GM19238 (cell line): Measurements from ENCODE around the gene SLC22A4.

Experiments
- DNase-seq: peaks from one replicate; pipeline ENCODE4 v3.0.0; 2011; ENCODE audit warnings: low spot score; ENCODE audit not compliant: insufficient read length

Gene SLC22A4

DNA sequence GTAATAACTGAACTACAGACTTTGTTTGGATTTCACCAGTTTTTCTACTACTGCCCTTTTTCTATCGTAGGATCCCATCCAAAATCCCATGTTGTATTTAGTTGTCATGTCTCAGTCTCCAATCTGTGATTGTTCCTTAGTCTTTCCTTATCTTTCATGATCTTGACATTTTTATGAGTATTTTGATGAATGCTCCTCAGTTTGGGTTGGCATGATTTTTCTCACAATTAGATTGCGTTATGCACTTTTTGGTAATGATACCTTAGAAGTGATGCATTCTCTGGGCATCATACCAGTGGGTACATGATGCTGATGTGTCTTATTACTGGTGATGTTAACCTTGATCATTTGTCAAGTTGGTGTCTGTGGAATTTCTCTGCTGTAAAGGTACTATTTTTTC is 5.7 kb downstream of the SLC22A4 start:
- no peak for DNase-seq

DNA sequence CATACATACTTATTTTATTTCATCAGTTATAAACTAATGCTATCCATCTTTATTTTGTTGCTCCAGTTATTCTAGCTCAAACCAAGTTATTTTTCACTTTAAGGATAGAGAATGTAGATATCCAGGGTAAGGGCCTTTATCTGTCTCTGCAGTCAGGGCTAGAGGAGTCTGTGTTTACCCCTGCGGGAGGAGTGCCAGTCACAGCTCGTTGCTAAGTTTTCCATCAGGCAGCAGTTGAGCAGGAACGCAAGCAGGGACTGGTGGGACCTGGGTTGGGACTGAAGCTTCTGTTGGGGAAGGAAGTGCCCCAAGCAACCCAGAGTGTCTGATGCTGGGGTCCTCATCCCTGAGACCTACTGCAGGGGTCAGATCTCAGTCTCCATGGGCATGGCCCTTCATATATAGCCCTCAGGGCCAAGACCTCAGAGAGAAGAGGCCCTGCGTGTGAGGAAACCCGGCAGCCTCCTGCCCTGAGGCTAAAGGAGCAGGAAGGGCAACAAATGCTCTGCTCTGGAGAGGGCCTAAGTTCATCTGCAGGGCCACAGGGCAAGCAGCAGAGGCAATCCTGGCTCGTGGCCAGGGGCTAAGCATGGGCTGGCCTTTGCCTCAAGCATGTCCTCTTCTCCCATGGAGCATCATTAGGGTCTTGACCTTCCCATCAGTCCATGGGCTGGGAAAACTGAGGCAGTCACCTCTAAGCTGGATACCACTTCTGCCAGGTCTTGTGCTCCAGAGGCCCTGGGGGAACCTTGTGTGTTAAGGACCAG is 6.6 kb downstream of the SLC22A4 start:
- no peak for DNase-seq

DNA sequence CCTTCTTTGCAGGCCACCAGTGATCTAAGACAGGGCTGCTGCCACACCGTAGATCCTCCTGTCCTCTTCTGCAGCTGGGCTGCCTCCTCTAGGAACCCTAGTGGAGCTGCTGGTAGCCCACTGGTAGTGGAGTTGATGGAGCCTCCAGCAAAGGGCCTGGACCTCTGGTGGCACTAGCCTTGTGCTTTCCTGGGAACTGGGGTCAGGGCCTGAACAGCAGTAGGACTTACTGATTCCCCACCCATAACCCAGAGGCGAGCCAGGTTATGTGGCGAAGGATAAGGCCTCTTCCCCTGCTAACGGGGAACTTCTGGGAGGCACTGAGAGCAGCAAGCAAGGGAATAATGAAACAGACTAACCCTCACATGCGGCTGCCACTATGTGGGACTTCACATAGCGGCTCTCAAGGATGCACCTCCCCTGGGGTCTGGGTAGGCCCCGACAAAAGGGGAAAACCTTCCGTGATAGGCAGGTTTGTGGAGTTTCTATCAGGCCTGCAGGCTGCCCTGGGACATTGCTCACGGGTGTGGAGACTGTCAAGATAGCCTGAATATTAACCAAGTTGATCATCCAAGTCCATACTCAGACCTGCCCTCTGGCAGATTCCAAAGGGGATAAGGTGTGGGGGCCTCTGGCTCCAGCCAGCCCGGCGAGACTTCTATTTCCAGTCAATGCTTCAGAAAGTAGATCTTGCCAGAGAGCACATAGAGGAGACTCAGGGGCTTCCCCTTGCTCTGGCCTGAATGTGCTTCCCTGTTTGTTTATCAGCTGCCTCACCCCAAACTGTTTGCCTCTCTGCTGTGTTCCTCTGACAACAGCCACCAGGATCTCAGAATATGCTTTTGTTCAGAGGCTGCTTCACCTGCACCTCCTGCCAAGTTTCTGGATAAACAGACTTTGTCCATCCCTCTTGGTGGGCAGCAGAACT is 7.4 kb downstream of the SLC22A4 start:
- DNase-seq, result no peak

DNA sequence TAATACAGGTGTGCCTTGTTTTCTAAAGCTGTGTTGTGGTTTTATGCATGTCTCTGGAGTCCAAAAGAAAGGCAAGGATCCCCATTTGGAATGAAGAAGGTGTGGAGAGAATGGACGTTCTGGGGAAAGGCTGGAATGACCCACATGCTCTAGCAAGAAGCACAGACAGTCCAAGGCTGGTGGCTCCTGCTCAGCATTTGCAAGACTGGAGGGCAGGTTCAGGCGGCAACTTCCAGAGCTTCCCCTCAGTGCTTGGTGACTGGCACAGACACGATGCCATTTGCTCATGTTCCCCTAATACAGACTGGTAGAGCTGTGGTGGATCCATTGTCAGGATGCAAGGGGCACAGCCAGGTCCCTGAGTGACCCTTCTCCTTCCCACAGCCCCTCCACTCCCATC is 8.2 kb downstream of the SLC22A4 start:
- DNase-seq, result no peak

DNA sequence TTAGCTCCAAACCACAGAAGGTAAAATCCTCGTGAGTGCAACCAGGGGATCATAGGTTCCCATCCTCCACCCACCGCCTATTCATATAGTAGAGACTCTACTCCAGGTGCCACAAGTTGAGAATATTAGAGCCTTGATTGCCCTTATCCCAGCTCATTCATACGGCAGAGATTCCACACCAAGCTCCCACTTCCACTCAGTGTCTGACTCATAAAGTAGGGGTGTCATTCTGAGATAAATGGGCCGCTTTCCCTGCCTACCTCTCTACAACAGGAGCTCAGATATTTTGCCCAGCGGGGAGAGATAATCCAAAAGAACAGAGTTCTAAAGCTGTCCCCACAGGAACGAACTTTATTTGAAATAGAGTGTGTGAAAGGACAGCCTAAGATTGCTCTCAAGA is 9.4 kb downstream of the SLC22A4 start:
- DNase-seq, result no peak

DNA sequence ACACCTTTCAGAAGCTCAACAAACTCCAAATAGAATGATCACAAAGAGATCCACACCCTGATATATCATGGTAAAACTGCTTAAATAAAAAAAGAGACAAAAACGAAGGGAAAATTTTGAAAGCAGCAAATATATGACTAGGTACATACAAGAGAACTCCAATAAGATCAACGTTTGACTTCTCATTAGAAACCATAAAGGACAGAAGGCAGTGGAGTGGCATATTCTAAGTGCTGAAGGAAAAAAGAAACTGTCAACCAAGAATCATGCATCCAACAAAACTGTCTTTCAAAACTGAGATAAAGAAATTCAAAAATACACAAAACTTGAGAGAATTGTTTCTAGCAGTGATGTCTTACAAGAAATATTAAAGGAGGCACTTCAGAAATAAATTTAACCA is 11.2 kb downstream of the SLC22A4 start:
- DNase-seq, result no peak

DNA sequence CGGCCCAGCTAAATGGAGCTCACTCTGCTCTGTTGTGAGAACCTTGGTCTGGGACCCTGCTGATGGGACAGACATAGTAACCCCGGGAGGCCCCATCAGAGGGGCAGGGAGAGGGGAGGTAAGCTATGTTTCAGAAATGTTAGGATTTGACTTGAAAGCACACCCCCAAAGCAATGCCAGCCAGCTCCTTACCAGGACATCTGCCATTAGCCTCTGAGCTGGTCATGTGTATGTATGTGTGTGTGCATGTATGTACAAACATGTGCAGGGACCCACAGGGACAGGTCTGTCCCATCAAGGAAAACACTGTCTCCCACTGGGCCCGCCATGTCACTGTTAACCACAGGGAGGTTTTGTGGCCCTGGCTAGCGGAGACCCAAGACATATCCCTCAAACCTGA is 14.5 kb downstream of the SLC22A4 start:
- no peak for DNase-seq

DNA sequence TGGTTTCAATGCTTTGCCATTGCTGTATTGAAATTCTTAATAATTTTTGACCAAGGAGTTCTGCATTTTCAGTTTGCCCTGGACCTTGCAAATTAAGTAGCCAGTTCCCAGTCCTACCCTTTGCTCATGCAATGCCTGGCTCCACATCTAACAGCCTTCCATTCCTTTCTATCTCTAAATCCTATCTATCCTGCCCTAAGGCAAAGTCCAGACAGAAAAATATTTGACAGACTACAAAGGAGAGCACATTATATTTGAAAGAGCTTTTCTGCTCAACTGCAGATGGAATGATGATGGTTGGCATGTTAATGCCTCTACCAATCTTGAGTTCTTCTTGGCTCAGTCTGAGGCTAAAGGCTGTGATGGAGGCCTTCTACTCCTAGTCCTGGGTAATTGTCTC is 15.5 kb downstream of the SLC22A4 start:
- DNase-seq, result no peak

DNA sequence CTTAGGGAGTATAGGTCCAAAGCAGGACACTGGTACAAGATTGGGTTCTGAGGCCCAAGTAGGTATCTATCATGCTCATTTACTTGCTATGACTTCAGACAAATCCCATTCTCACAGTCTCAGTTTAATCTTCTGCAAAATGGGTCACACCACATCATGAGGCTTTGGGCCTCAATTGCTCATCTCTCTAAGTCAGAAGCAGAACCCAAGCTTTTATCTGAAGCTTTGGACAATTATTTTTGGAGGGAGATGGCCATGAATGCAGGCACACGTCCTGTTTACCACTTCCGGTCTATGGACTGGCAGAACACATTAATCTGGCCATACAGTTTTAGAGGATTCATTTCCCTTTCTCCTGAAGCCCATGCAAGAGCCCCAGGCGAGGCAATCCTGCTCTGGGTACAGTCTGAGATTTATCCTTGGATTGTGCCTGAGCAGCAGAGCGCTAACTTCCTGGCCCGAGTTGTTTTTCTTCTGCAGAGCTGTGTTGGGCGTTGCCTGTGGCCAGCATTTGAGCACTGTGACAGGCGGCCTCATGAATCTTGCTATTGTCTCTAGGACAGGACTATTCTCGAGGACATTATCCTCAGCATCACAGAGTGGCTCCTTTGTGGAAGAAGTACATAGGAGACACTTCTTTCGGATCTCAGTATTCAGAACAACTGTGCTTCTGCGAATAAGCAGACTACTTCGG is 16.1 kb downstream of the SLC22A4 start:
- no peak for DNase-seq

DNA sequence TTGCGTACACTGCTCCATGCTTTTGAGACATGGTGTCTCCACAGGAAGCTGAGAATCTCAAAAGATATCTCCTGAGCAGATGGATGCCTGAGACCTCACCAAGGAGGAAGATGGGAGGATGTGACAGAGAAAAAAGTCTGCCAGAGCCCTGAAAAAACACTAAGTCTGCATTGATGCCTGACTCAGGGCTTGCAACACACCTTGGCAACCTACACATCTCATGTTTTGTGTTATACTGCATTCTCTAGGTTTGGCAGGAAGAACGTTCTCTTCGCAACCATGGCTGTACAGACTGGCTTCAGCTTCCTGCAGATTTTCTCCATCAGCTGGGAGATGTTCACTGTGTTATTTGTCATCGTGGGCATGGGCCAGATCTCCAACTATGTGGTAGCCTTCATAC is 19.2 kb downstream of the SLC22A4 start:
- no peak for DNase-seq

DNA sequence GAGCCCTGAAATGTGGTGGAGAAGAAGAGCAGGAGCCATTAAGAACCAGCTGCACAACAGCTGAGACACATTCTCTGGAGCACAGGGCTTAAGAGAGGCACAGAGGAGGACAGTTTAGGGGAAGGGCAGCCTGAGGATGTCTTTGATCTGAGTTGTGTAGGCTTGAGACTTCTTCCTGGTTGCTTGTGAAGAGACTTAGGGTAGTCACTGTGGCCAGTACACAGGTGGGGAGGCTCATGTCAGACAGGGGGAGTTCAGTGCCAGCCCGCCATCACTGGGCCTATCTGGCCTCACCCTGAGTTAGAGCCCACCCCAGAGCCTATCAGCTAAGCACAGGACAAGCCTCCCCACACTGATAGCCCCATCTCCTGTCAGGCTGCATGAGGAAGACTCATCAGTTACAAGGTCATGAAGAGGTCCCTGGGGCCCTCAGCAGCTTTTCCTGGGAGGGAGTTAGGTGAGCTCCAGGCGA is 19.8 kb downstream of the SLC22A4 start:
- DNase-seq, result no peak

DNA sequence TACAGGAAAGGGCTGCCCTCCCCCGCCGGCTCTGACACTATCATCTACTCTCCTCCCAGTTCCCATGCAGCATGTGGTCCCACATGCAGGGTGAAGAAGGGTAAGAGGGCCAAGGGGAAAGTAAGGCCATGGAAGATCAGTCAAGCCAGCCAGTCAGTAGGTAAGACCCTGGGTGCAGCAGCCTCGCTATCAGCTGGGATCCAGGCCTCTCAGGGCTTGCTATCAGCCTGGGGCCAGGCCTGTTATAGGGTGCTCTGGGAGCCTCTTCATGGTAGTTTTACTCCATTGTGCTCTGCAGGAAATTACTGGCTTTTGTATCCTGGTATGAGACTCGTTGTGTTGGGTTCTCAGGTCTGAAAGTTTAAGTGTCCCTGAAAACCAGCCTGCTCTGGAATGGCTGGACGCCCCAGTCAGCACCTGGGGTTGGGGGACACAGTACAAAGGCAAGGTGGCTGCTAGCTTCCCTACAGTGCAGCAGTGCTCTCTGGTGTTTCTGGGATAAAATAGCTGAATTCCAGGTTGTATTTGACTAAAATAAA is 21.4 kb downstream of the SLC22A4 start:
- no peak for DNase-seq

DNA sequence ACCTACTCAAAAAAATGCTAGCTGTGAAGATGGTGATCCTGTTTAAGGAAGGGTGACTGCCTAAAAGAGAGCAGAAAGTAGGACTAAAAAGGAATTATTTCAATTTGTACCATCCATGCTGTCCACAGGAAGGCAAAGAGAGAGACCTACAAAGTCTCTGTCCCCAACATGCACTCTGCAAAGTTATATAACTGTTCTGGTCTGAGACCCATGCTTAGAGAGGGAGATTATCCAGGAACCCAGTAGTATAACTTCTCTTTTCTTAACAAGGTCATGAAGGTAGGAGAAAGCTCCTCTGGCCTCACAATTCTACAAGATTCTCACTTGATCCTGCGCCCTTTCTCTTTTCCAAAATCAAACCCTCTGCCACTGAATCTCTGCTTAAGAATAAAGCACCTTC is 25.8 kb downstream of the SLC22A4 start:
- DNase-seq, result no peak

DNA sequence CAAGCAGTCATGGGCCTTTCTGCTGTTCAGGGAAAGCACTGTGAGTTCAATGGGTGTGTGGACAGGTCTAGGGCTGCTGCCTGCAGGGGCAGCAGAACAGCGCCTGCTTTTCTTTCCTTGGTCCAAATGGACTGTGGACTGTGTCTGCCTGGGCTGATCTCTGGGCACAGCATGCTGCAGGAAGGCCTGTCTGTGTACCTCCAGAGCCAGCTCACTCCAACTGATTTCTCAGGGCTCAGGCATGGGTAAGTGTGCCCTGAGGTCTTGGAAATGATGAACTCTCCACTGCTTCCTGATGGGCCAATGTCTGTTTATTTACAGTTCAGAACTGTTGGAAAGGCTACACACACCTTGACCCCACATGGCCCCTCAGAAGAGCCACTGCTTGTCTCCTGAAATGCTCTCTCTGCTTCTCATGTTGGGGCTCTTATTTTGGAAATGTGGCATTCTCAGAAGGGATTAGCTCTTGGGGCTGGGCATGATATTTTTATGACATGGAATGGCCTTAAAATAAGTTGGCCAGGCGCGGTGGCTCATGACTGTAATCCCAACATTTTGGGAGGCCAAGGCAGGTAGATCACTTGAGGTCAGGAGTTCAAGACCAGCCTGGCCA is 27.0 kb downstream of the SLC22A4 start:
- DNase-seq, result no peak

DNA sequence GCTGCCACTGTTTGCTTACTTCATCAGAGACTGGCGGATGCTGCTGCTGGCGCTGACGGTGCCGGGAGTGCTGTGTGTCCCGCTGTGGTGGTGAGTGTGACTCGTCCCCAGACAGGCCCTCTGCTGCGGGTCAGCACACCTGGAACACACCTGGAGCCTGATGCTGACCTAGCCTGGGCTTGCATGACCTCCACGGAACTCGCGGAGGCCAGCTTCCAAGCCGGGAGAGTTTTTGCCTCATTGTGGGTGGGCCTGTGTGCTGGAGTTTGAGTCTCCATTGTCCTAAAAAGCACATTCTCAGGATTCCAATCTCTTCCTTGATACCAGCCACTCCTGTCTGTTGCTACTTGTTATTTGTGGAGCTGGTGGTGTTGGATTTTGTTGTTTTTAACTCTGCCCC is 28.1 kb downstream of the SLC22A4 start:
- DNase-seq, result no peak

DNA sequence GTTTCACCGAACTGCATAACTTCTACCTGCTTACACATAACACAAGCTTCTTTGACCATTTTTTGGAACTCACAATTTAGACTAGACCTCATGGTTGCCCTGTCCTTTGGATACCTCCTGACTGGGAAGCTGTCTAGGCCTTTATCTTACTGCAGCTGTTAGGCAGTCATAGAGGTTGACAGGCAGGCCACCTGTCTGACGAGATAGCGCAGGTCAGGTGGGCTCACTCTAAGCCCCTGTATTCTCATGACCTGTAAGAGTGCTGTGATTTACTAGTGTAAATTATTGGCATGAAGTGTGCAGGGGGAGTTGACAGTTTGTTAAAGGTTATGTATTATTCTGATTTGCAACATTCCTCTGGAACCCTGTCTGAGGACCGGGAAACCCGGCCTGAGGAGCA is 29.0 kb downstream of the SLC22A4 start:
- no peak for DNase-seq

DNA sequence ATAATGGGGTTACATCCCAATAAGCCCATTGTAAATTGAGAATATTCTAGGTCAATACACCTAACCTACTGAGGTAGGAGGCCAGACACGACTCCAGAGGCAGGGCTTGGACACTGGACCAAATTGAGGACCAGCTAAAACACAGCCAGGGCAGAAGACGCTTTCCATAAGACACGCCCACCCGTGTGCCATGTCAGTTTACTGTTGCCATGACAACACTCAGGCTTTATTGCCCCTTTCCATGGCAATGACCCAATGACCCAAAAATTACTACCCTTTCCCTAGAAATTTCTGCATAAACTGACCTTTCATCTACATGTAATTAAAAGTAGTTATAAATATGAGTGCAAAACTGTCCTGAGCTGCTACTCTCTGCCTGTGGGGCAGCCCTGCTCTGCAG is 31.5 kb downstream of the SLC22A4 start:
- no peak for DNase-seq

DNA sequence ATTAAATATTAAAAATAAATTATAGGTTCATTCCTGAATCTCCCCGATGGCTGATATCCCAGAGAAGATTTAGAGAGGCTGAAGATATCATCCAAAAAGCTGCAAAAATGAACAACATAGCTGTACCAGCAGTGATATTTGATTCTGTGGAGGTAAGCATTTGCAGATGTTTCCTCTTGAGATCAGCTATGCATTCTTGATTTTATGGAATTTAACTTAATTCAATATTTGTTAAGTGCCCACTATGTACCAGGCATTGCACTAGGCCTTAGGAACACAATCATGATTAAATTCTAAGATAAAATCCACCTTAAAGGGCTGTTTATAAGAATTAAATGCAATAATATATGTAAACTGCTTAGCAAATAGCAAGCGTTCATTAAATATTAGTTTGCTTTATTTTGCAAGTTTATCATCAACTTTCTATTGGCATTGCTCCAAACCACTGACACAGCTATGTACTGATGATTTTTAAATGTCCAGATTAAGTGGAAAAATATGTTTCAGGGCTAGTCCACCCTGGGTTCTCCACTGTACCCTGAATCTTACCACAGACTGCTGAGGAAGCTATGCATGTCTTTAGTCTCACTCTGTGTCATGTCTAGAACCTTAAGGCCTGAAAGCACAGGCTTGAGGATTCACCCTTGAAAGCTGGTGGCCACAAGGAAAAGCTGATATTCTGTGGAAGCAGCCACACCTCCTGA is 33.2 kb downstream of the SLC22A4 start:
- DNase-seq, result no peak

DNA sequence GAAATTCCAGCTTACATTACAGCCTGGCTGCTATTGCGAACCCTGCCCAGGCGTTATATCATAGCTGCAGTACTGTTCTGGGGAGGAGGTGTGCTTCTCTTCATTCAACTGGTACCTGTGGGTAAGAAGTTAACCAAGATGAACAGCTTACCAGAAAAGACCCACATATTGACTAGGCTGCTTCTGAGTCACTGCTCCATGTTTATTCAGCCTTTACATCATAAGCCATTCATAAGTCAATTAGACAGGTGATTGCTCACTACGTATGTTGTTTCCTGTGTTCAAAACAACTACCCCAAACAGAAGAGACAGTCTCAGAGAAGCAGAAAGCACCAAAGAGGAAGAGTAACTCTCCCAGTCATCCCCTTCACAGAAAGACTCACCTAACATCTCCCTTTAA is 40.6 kb downstream of the SLC22A4 start:
- no peak for DNase-seq

DNA sequence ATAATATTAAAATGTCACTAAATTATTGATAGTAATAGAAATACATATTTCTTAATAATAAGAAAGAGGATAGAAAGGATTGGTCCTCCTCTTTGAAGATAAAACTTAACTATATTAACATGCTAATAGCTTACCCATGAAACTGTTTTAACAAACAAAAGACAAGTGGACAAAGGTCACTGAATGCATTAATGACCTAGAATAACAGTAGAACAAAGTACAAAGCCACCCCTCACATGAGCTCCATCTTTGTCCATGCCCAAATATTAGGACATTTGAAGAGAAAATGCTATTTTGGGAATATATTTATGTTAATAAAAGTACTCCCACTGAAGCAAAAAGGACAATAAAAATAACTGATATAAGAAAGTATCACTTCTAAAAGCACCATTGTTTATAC is 41.2 kb downstream of the SLC22A4 start:
- DNase-seq, result no peak

DNA sequence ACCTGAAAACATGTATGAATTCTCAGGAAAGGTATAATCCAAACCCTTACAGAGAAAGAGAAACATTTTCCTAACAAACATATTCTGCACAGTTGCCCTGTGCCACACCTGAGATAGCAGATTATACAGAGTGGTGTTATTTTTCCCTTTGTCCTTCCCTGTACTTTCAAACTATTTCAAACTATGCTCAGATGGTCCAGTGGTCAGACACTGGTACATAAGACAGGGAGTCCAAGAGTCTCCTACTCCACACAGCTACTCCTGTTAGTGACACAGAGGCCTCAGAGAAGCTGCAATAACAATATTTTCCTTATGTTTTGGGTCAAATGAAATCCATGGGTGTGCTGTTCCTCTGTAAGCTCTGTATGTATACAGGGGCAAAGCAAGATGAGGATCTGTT is 45.3 kb downstream of the SLC22A4 start:
- DNase-seq, result no peak
